Keratinocyte (primary cell): Measurements from ENCODE around the gene DNAJC18. TPM values are rescaled to one million over a fixed set of nuclear protein-coding genes. Genes with fewer than 3 reads are reported as not detected.
A peak's percentile ranks its signal among the peaks of the same experiment; 100 is the strongest.

Source experiments
- DNase-seq: peaks from one replicate; pipeline ENCODE4 v3.0.0-alpha.2; 2011; ENCODE audit warnings: low read depth, missing footprints, low spot score
- FAIRE-seq: peaks from 2 replicates; lab custom pipeline; 2011; peaks lifted over from hg19 to GRCh38; lab: Jason Lieb, UNC
- H2AFZ ChIP-seq: 2 replicates; pipeline ENCODE4 v1.6.0; 2012; ENCODE audit warnings: low read length, control low read depth, inconsistent platforms; ENCODE audit not compliant: control insufficient read depth
- H3K27ac ChIP-seq: 2 replicates; pipeline ENCODE4 v1.5.1; 2011; ENCODE audit warnings: low read length; ENCODE audit not compliant: control insufficient read depth, insufficient read depth
- H3K27me3 ChIP-seq: 3 replicates; pipeline ENCODE4 v1.6.0; 2011; ENCODE audit warnings: low read length; ENCODE audit not compliant: control insufficient read depth, insufficient read depth; ENCODE audit errors: extremely low read depth
- H3K36me3 ChIP-seq, 2 experiments: 2 replicates in 1 of 2; 3 replicates in 1 of 2; pipeline ENCODE4 v1.5.1; 2011; ENCODE audit warnings: low read length in 2 of 2, mild to moderate bottlenecking in 1 of 2; ENCODE audit not compliant: control insufficient read depth in 2 of 2, insufficient read depth in 2 of 2; ENCODE audit errors: extremely low read depth in 1 of 2
- H3K4me1 ChIP-seq: 3 replicates; pipeline ENCODE4 v1.5.1; 2011; ENCODE audit warnings: low read length; ENCODE audit not compliant: control insufficient read depth, insufficient read depth; ENCODE audit errors: extremely low read depth
- H3K4me2 ChIP-seq: 3 replicates; pipeline ENCODE4 v1.6.0; 2011; ENCODE audit warnings: low read depth, low read length; ENCODE audit not compliant: control insufficient read depth, insufficient read depth; ENCODE audit errors: extremely low read depth
- H3K4me3 ChIP-seq, 3 experiments: fragments of 200-600 bp in 1 of 3; sonication (generic) in 1 of 3; 2 replicates in 2 of 3; 3 replicates in 1 of 3; pipeline ENCODE4 v1.5.1; 2011 to 2016; ENCODE audit warnings: low read length in 3 of 3, mild to moderate bottlenecking in 3 of 3, control low read depth in 2 of 3, inconsistent platforms in 1 of 3, low read depth in 1 of 3, mixed read lengths in 1 of 3, mixed run types in 1 of 3, moderate library complexity in 1 of 3; ENCODE audit not compliant: control insufficient read depth in 2 of 3, insufficient read depth in 2 of 3; ENCODE audit errors: extremely low read depth in 1 of 3
- H3K79me2 ChIP-seq: 2 replicates; pipeline ENCODE4 v1.6.0; 2012; ENCODE audit warnings: low read length; ENCODE audit not compliant: control insufficient read depth, insufficient read depth
- H3K9ac ChIP-seq: 3 replicates; pipeline ENCODE4 v1.6.0; 2011; ENCODE audit warnings: low read length; ENCODE audit not compliant: control insufficient read depth, insufficient read depth; ENCODE audit errors: extremely low read depth
- H3K9me1 ChIP-seq: 3 replicates; pipeline ENCODE4 v1.6.0; 2011; ENCODE audit warnings: low read length; ENCODE audit not compliant: control insufficient read depth, insufficient read depth; ENCODE audit errors: extremely low read depth
- H3K9me3 ChIP-seq: 2 replicates; pipeline ENCODE4 v1.5.1; 2012; ENCODE audit warnings: low read depth, low read length; ENCODE audit not compliant: control insufficient read depth
- H4K20me1 ChIP-seq: 3 replicates; pipeline ENCODE4 v1.6.0; 2011; ENCODE audit warnings: low read length; ENCODE audit not compliant: control insufficient read depth, insufficient read depth; ENCODE audit errors: extremely low read depth
- EZH2 ChIP-seq: IDR thresholded peaks from one replicate; pipeline ENCODE4 v1.6.1; 2012; ENCODE audit warnings: inconsistent platforms, mild to moderate bottlenecking, low read length, moderate library complexity
- dilution Hi-C: fragments of 300-500 bp; cut with MboI; formaldehyde crosslinking; loops from one replicate; pipeline ENCODE4 v1.7.0; 2020; ENCODE audit warnings: low sequenced_read_pairs; ENCODE audit not compliant: extremely low pct_ligation_motif_present
- polyA plus RNA-seq, 5 experiments: library from polyadenylated mRNA; depleted of rRNA in 3 of 5; stranded (reverse) in 3 of 5; stranded (forward) in 1 of 5; unstranded in 1 of 5; fragments of >200 nt; gene quantifications; 1 replicate in 1 of 5; 2 replicates in 3 of 5; 3 replicates in 1 of 5; pipeline versions ENCODE4 v1.2.1 to v1.2.3, GENCODE V29; 2011 to 2012; ENCODE audit warnings: missing spikeins in 2 of 5, low read depth in 1 of 5, low replicate concordance in 1 of 5
- TF ChIP-seq, protein P1 (sequence below), 3 experiments: IDR thresholded peaks in 1 of 3; conservative IDR thresholded peaks in 1 of 3; optimal IDR thresholded peaks in 1 of 3; 2 replicates in 2 of 3; 3 replicates in 1 of 3; pipeline versions ENCODE3 to v1.5.1; 2011; ENCODE audit warnings: low read length in 3 of 3, mild to moderate bottlenecking in 3 of 3, moderate library complexity in 2 of 3, control low read depth in 1 of 3, inconsistent platforms in 1 of 3; ENCODE audit not compliant: insufficient read depth in 2 of 3; ENCODE audit errors: extremely low read depth in 1 of 3

The DNAJC18 gene
- polyA plus RNA-seq, 1 donor (not counting 4 experiments of a cell fraction or from before 2014, with no cell fraction given) = 6.6 TPM

DNA sequence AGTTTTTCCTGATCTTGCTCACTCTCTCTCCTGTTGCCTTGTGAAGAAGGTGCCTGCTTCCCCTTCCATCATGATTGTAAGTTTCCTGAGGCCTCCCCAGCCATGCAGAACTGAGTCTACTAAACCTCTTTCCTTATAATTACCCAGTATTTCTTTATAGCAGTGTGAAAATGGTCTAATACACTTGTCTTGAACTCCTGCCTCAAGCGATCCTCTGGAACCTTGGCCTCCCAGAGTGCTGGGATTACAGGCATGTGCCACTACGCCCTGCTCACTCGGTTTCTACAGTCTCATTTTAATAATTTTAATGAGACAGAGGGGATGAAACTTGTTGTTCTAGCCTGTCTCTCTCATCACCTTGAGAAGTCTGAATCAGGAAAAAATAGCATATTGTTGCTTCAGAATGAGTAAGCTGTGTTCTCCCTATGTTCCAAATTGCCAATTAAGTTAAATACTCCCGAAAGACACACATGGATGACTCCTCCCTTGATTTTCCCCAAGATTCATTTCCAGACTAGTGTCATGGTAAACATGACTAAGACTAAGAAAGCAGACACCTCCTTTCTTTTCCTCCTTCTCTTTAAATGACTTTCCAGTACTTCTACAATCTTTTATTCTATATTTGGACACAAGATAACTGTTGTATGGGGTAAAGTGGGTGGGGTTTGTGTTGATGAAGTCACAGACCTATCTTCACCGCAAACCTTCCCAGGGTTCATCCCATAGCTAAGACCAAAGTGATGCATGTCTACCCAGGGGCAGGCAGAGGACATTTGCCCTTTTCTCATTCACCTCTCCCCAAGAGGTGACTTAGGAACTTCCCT, 7.8 kb upstream of the DNAJC18 start:
- H3K4me3 ChIP-seq = no peak overlapping the region
- H3K9me3 ChIP-seq = no peaks in the 10 kb centered on the region
- dilution Hi-C loops = no loop called here
- H3K4me1 ChIP-seq = peaks cover 41% of the 10 kb centered on the region
- peak overlapping the region; percentile 58 for H3K27ac ChIP-seq
- H3K36me3 ChIP-seq = no peaks in the 10 kb centered on the region
- no peaks in the 10 kb centered on the region for H3K79me2 ChIP-seq
- H3K27me3 ChIP-seq = no peaks in the 10 kb centered on the region
- FAIRE-seq = no peak
- no peak for TF ChIP-seq EZH2
- TF ChIP-seq, protein P1, sequence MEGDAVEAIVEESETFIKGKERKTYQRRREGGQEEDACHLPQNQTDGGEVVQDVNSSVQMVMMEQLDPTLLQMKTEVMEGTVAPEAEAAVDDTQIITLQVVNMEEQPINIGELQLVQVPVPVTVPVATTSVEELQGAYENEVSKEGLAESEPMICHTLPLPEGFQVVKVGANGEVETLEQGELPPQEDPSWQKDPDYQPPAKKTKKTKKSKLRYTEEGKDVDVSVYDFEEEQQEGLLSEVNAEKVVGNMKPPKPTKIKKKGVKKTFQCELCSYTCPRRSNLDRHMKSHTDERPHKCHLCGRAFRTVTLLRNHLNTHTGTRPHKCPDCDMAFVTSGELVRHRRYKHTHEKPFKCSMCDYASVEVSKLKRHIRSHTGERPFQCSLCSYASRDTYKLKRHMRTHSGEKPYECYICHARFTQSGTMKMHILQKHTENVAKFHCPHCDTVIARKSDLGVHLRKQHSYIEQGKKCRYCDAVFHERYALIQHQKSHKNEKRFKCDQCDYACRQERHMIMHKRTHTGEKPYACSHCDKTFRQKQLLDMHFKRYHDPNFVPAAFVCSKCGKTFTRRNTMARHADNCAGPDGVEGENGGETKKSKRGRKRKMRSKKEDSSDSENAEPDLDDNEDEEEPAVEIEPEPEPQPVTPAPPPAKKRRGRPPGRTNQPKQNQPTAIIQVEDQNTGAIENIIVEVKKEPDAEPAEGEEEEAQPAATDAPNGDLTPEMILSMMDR (optimal IDR thresholded peaks at IDR 0.05 in 1 of 3, IDR thresholded peaks at IDR 0.05 in 1 of 3, conservative IDR thresholded peaks at IDR 0.05 in 1 of 3; ENCODE audit: extremely low read depth in 1 of 3, insufficient read depth in 2 of 3, low read length in 3 of 3) = no peak
- H3K4me2 ChIP-seq = peak overlapping the region; percentile 25
- no peak for DNase-seq
- no peaks in the 10 kb centered on the region for H3K9me1 ChIP-seq
- H3K9ac ChIP-seq = peak overlapping the region; percentile 5
- H2AFZ ChIP-seq = peak overlapping the region; percentile 4
- no peaks in the 10 kb centered on the region for H4K20me1 ChIP-seq

- peak; percentile 75 for DNase-seq
- TF ChIP-seq EZH2 = no peak
- TF ChIP-seq, protein P1 (optimal IDR thresholded peaks at IDR 0.05 in 1 of 3, IDR thresholded peaks at IDR 0.05 in 1 of 3, conservative IDR thresholded peaks at IDR 0.05 in 1 of 3; ENCODE audit: extremely low read depth in 1 of 3, insufficient read depth in 2 of 3, low read length in 3 of 3) = no peak
- H3K79me2 ChIP-seq = no peaks in the 10 kb centered on the region
- no peaks in the 10 kb centered on the region for H3K27me3 ChIP-seq
- H3K9me3 ChIP-seq = no peaks in the 10 kb centered on the region
- H3K9me1 ChIP-seq = no peaks in the 10 kb centered on the region
- FAIRE-seq = peak; percentile 89
- H3K4me2 ChIP-seq = peak overlapping the region; percentile 23
- peaks cover 41% of the 10 kb centered on the region for H3K4me1 ChIP-seq
- no peaks in the 10 kb centered on the region for H4K20me1 ChIP-seq
- dilution Hi-C loops = no loop called here
- H3K27ac ChIP-seq = peak overlapping the region; percentile 68
- peak overlapping the region; percentile 20 for H2AFZ ChIP-seq
- no peaks in the 10 kb centered on the region for H3K36me3 ChIP-seq
- no peak overlapping the region for H3K4me3 ChIP-seq
- peak overlapping the region; percentile 9 for H3K9ac ChIP-seq
These were observed 6.2 kb upstream of the DNAJC18 start for GRCh38 chr5:139445325-139446170.
